ENCODE measurements around the gene PPBP. TPM values are rescaled to one million over a fixed set of nuclear protein-coding genes. Genes with fewer than 3 reads are reported as not detected.

PPBP gene
- polyA plus RNA-seq, 1 of the 3 experiments (the other 2 are of a cell fraction) = not detected

- Histone ChIP-seq H4K20me1 (ENCODE audit: insufficient read depth) (no peaks in the 10 kb centered on the region), H3K4me1 (ENCODE audit: control insufficient read depth in 1 of 2, insufficient read depth in 2 of 2, low read depth in 1 of 2, low read length in 1 of 2) (no peaks in the 10 kb centered on the region), H3K79me2 (ENCODE audit: insufficient read depth) (no peaks in the 10 kb centered on the region), H3K9me2 (no peaks in the 10 kb centered on the region), H2AFZ (ENCODE audit: low read depth) (no peak overlapping the region), H3K36me3 (replicated peaks in 1 of 2; ENCODE audit: control insufficient read depth in 1 of 2, insufficient read depth in 2 of 2, low read length in 1 of 2) (no peaks in the 10 kb centered on the region), H3F3A (replicated peaks; ENCODE audit: insufficient read depth) (no peaks in the 10 kb centered on the region), H3K9ac (no peak overlapping the region), H3K27me3 (ENCODE audit: insufficient read depth) (no peaks in the 10 kb centered on the region; the same call in 1 of the 2 replicates), H3K4me3 (ENCODE audit: low read depth in 2 of 2, low read length in 1 of 2) (no peak overlapping the region), H3K27ac (ENCODE audit: low read depth in 2 of 2, low read length in 1 of 2) (no peak overlapping the region), H3K4me2 (no peak overlapping the region), H3K9me3 (no peaks in the 10 kb centered on the region)
- DNase-seq = no peak
- WGBS (ENCODE audit: low lambda C conversion rate) = 56% methylated on average over 1 of the region's 2 CpGs
- ChIA-PET POLR2A (no interaction called here), CTCF (interaction anchor here (1.7 kb wide), 1 partner anchor 18 kb away, joined by 4 read pairs; no protein-coding TSS in a partner anchor)
- TF ChIP-seq NRF1 (IDR thresholded peaks at IDR 0.05; ENCODE audit: low read depth, low read length) = no peak
- TF ChIP-seq, protein P1, sequence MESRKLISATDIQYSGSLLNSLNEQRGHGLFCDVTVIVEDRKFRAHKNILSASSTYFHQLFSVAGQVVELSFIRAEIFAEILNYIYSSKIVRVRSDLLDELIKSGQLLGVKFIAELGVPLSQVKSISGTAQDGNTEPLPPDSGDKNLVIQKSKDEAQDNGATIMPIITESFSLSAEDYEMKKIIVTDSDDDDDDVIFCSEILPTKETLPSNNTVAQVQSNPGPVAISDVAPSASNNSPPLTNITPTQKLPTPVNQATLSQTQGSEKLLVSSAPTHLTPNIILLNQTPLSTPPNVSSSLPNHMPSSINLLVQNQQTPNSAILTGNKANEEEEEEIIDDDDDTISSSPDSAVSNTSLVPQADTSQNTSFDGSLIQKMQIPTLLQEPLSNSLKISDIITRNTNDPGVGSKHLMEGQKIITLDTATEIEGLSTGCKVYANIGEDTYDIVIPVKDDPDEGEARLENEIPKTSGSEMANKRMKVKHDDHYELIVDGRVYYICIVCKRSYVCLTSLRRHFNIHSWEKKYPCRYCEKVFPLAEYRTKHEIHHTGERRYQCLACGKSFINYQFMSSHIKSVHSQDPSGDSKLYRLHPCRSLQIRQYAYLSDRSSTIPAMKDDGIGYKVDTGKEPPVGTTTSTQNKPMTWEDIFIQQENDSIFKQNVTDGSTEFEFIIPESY (IDR thresholded peaks at IDR 0.05; ENCODE audit: borderline replicate concordance, low read depth) = no peak
Observed at GRCh38 chr4:73976217-73976616, 11.8 kb downstream of the PPBP start.

GRCh38 chr4:73974352-73974751, 13.6 kb downstream of the PPBP start:
- Histone ChIP-seq H3K27me3 (ENCODE audit: insufficient read depth) (no peaks in the 10 kb centered on the region), H4K20me1 (ENCODE audit: insufficient read depth) (no peaks in the 10 kb centered on the region), H2AFZ (ENCODE audit: low read depth) (no peak overlapping the region), H3K4me3 (ENCODE audit: low read depth in 2 of 2, low read length in 1 of 2) (no peak overlapping the region), H3K27ac (ENCODE audit: low read depth in 2 of 2, low read length in 1 of 2) (no peak overlapping the region), H3K9me2 (no peaks in the 10 kb centered on the region), H3K4me1 (ENCODE audit: control insufficient read depth in 1 of 2, insufficient read depth in 2 of 2, low read depth in 1 of 2, low read length in 1 of 2) (no peaks in the 10 kb centered on the region), H3K9me3 (no peaks in the 10 kb centered on the region), H3K9ac (no peak overlapping the region), H3F3A (replicated peaks; ENCODE audit: insufficient read depth) (no peaks in the 10 kb centered on the region), H3K4me2 (no peak overlapping the region), H3K79me2 (ENCODE audit: insufficient read depth) (no peaks in the 10 kb centered on the region), H3K36me3 (replicated peaks in 1 of 2; ENCODE audit: control insufficient read depth in 1 of 2, insufficient read depth in 2 of 2, low read length in 1 of 2) (no peaks in the 10 kb centered on the region)
- no peak for DNase-seq
- no peak for TF ChIP-seq MXI1 (IDR thresholded peaks at IDR 0.05; ENCODE audit: low read depth, low read length)
- POLR2A ChIA-PET = no interaction called here
- CTCF ChIA-PET = no interaction called here

DNA sequence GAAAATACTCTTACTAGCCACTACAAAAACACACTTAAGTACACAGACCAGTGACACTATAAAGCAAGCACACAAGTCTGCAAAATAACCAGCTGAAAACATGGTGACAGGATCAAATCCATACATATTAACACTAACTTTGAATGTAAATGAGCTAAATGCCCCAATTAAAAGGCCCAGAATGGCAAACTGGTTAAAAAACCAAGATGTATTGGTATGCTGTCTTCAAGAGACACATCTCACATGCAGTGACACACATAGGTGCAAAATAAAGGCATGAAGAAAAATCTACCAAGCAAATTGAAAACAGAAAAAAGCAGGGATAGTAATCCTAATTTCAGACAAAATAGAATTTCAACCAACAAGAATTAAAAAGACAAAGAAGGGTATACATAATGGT, 17.0 kb downstream of the PPBP start:
- no peak overlapping the region for H2AFZ ChIP-seq (ENCODE audit: low read depth)
- no peaks in the 10 kb centered on the region for H3F3A ChIP-seq (replicated peaks; ENCODE audit: insufficient read depth)
- no peak overlapping the region for H3K27ac ChIP-seq (ENCODE audit: low read depth in 2 of 2, low read length in 1 of 2)
- H3K9me2 ChIP-seq = no peaks in the 10 kb centered on the region
- H3K36me3 ChIP-seq (replicated peaks in 1 of 2; ENCODE audit: control insufficient read depth in 1 of 2, insufficient read depth in 2 of 2, low read length in 1 of 2) = no peaks in the 10 kb centered on the region
- H3K4me1 ChIP-seq (ENCODE audit: control insufficient read depth in 1 of 2, insufficient read depth in 2 of 2, low read depth in 1 of 2, low read length in 1 of 2) = no peaks in the 10 kb centered on the region
- no peak overlapping the region for H3K9ac ChIP-seq
- no peaks in the 10 kb centered on the region for H4K20me1 ChIP-seq (ENCODE audit: insufficient read depth)
- H3K27me3 ChIP-seq (ENCODE audit: insufficient read depth) = no peaks in the 10 kb centered on the region
- H3K9me3 ChIP-seq = no peaks in the 10 kb centered on the region
- CTCF ChIA-PET = no interaction called here
- no peak overlapping the region for H3K4me2 ChIP-seq
- POLR2A ChIA-PET = no interaction called here
- DNase-seq = no peak
- H3K4me3 ChIP-seq (ENCODE audit: low read depth in 2 of 2, low read length in 1 of 2) = no peak overlapping the region
- no peaks in the 10 kb centered on the region for H3K79me2 ChIP-seq (ENCODE audit: insufficient read depth)
- no peak for TF ChIP-seq MEF2A (IDR thresholded peaks at IDR 0.05; ENCODE audit: borderline replicate concordance, low read depth)
- no peak for TF ChIP-seq SIN3A (IDR thresholded peaks at IDR 0.05; ENCODE audit: borderline replicate concordance, low read depth, low read length)
- TF ChIP-seq RFX5 (IDR thresholded peaks at IDR 0.05; ENCODE audit: low read length) = no peak
- TF ChIP-seq TAF1 (IDR thresholded peaks at IDR 0.05; ENCODE audit: borderline replicate concordance, low read depth, low read length) = no peak
- TF ChIP-seq, protein P2, sequence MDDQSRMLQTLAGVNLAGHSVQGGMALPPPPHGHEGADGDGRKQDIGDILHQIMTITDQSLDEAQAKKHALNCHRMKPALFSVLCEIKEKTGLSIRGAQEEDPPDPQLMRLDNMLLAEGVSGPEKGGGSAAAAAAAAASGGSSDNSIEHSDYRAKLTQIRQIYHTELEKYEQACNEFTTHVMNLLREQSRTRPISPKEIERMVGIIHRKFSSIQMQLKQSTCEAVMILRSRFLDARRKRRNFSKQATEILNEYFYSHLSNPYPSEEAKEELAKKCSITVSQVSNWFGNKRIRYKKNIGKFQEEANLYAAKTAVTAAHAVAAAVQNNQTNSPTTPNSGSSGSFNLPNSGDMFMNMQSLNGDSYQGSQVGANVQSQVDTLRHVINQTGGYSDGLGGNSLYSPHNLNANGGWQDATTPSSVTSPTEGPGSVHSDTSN (IDR thresholded peaks at IDR 0.05) = no peak
- TF ChIP-seq RXRA (IDR thresholded peaks at IDR 0.05; ENCODE audit: borderline replicate concordance, low read depth) = no peak
- no peak for TF ChIP-seq MAX (IDR thresholded peaks at IDR 0.05; ENCODE audit: low read depth)
- TF ChIP-seq TCF12 (IDR thresholded peaks at IDR 0.05) = no peak
- no peak for TF ChIP-seq EP300 (IDR thresholded peaks at IDR 0.05; ENCODE audit: borderline replicate concordance in 1 of 2, low read depth in 1 of 2, low read length in 1 of 2)
- TF ChIP-seq GATA2 (CRISPR knock-in tag; IDR thresholded peaks at IDR 0.05) = no peak
- TF ChIP-seq RCOR1 (IDR thresholded peaks at IDR 0.05; ENCODE audit: low read length) = no peak
